Kidney (tissue), 14 donors: ENCODE results near the gene ITIH1. TPM values are rescaled to one million over a fixed set of nuclear protein-coding genes. Genes with fewer than 3 reads are reported as not detected.

Experiments used
- DNase-seq, 5 donors: peaks; one replicate each; pipeline ENCODE4 v3.0.0-alpha.2; 2013 to 2020
- FAIRE-seq: peaks from 2 replicates; lab custom pipeline; 2012; peaks lifted over from hg19 to GRCh38; lab: Jason Lieb, UNC
- H3K27ac ChIP-seq, 2 donors: one replicate each; pipeline ENCODE4 v1.7.0; 2013; ENCODE audit warnings: low read depth in 2 of 2, low read length in 2 of 2, inconsistent platforms in 1 of 2
- H3K27me3 ChIP-seq: one replicate; pipeline ENCODE4 v1.7.1; 2013; ENCODE audit warnings: low read length, inconsistent platforms; ENCODE audit not compliant: control insufficient read depth, insufficient read depth
- H3K36me3 ChIP-seq, 3 donors: one replicate each; pipeline versions ENCODE4 v1.7.0 to v1.7.1; 2013; ENCODE audit warnings: low read length in 3 of 3, control low read depth in 1 of 3, inconsistent platforms in 1 of 3; ENCODE audit not compliant: insufficient read depth in 3 of 3, control insufficient read depth in 2 of 3
- H3K4me1 ChIP-seq, 3 donors: one replicate each; pipeline versions ENCODE4 v1.7.0 to v1.7.1; 2013; ENCODE audit warnings: low read length in 3 of 3, inconsistent platforms in 1 of 3, low read depth in 1 of 3; ENCODE audit not compliant: control insufficient read depth in 2 of 3, insufficient read depth in 2 of 3
- H3K4me3 ChIP-seq, 3 donors: one replicate each; pipeline versions ENCODE4 v1.7.0 to v1.8.1; 2013; ENCODE audit warnings: low read length in 3 of 3, control low read depth in 1 of 3, inconsistent platforms in 1 of 3
- H3K9ac ChIP-seq, 3 donors: one replicate each; pipeline versions ENCODE4 v1.7.0 to v1.7.1; 2013; ENCODE audit warnings: low read length in 3 of 3, control low read depth in 1 of 3, inconsistent platforms in 1 of 3
- H3K9me3 ChIP-seq, 3 donors: one replicate each; pipeline versions ENCODE4 v1.7.0 to v1.7.1; 2013; ENCODE audit warnings: low read length in 3 of 3, control low read depth in 1 of 3, inconsistent platforms in 1 of 3; ENCODE audit not compliant: control insufficient read depth in 2 of 3, insufficient read depth in 1 of 3
- CTCF ChIP-seq: IDR thresholded peaks from 3 replicates; pipeline ENCODE4 v1.5.1; 2012; ENCODE audit warnings: mild to moderate bottlenecking, moderate library complexity, borderline replicate concordance; ENCODE audit not compliant: insufficient read depth; ENCODE audit errors: extremely low read depth
- intact Hi-C: fragments of 100-400 bp; cut with DNase I; formaldehyde crosslinking; loops from one replicate; pipeline ENCODE4 v1.11.1; 2022
- polyA plus RNA-seq: library from polyadenylated mRNA; stranded (reverse); fragments of 350-450 nt; fragmentation: Illumina TruSeq; extraction: RNeasy Lipid Tissue Mini Kit (QIAGEN cat#74804); gene quantifications from one replicate; pipeline ENCODE4 v1.2.3, GENCODE V29; 2014; ENCODE audit warnings: low read depth, low replicate concordance; ENCODE audit not compliant: insufficient read depth
- total RNA-seq: library from RNA; stranded (reverse); fragmentation: NEBNext Ultra II Directional; extraction: Animal tissue kit (Norgen Biotek cat#: 25700); gene quantifications from one replicate; pipeline ENCODE4 v1.2.1, GENCODE V29; 2021
- donor health status: control.
- donor health status: control.
- donor health status: control.
- donor health status: control.
- donor health status: control.
- donor health status: DM: yes; HTN: yes; CAD: no.
- donor health status: Normal renal cell carcinoma (clear cell type).

ITIH1 gene
- total and polyA plus RNA-seq, 2 donors from 2014 or later: 0.22 TPM; not detected in 1

DNA sequence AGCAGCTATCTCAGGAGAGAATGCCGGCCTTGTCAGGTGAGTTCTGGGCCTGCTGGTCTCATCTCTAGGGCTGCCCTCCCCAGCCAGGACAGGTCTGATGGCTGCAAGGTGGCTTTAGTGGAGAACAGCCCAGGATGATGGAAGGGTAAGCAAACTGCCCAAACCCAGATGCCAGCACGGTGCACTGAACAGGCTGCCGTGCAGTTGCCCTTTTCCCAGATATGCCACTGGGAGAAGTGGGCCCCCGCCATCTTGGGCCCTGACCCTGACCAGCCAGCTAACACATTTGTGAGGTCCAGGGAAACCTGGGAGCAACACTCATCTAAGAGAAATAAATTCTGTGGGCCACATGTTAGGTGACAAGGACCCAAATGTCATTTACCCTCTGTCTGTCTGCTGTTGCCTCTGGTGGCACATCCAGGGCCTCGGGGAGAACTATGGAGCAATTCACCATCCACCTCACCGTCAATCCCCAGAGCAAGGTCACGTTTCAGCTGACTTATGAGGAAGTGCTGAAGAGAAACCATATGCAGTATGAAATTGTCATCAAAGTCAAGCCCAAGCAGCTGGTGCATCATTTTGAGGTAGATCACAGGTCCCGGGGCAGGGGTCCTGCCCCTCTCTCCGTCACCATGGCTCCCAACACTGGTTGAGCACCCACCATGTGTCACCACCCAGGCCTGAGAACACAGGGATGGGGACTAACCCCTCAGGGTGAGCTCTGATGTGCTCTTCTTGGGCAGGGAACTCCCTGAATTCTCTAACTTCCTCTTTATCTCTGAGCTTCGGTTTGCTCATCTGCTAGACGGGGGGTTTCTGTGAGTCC is 1.8 kb downstream of the ITIH1 start:
- no peak overlapping the region for H3K27ac ChIP-seq
- no peak for TF ChIP-seq CTCF
- no peaks in the 10 kb centered on the region for H3K27me3 ChIP-seq
- H3K4me3 ChIP-seq: no peak overlapping the region
- no peaks in the 10 kb centered on the region for H3K36me3 ChIP-seq
- H3K4me1 ChIP-seq: no peaks in the 10 kb centered on the region
- DNase-seq (peak in 1 of 5 donors; percentile 6), FAIRE-seq (no peak)
- H3K9ac ChIP-seq: no peak overlapping the region
- intact Hi-C loops: no loop called here
- no peaks in the 10 kb centered on the region for H3K9me3 ChIP-seq

GRCh38 chr3:52779837-52780585 is 2.6 kb downstream of the ITIH1 start:
- H3K27ac ChIP-seq: no peak overlapping the region
- no peaks in the 10 kb centered on the region for H3K9me3 ChIP-seq
- no peak overlapping the region for H3K9ac ChIP-seq
- DNase-seq: no peak
- no peaks in the 10 kb centered on the region for H3K36me3 ChIP-seq
- no peak for FAIRE-seq
- TF ChIP-seq CTCF: no peak
- intact Hi-C loops: no loop called here
- H3K27me3 ChIP-seq: no peaks in the 10 kb centered on the region
- H3K4me1 ChIP-seq: no peaks in the 10 kb centered on the region
- no peak overlapping the region for H3K4me3 ChIP-seq

GRCh38 chr3:52781741-52782140 is 4.3 kb downstream of the ITIH1 start:
- TF ChIP-seq CTCF: no peak
- intact Hi-C loops: no loop called here
- no peak for FAIRE-seq

More at GRCh38 chr3:52781741-52782140, 4.3 kb downstream of the ITIH1 start:
- peak in 1 of 5 donors; percentile 5 for DNase-seq
- Histone ChIP-seq H3K9ac (no peak overlapping the region), H3K27ac (no peak overlapping the region), H3K4me1 (no peaks in the 10 kb centered on the region), H3K27me3 (no peaks in the 10 kb centered on the region), H3K36me3 (no peaks in the 10 kb centered on the region), H3K4me3 (no peak overlapping the region), H3K9me3 (no peaks in the 10 kb centered on the region)
